Measurements from ENCODE around the gene PFKL. TPM values are rescaled to one million over a fixed set of nuclear protein-coding genes. Genes with fewer than 3 reads are reported as not detected.

The PFKL gene
- total RNA-seq, 1 donor from 2014 or later: 245 TPM

DNA sequence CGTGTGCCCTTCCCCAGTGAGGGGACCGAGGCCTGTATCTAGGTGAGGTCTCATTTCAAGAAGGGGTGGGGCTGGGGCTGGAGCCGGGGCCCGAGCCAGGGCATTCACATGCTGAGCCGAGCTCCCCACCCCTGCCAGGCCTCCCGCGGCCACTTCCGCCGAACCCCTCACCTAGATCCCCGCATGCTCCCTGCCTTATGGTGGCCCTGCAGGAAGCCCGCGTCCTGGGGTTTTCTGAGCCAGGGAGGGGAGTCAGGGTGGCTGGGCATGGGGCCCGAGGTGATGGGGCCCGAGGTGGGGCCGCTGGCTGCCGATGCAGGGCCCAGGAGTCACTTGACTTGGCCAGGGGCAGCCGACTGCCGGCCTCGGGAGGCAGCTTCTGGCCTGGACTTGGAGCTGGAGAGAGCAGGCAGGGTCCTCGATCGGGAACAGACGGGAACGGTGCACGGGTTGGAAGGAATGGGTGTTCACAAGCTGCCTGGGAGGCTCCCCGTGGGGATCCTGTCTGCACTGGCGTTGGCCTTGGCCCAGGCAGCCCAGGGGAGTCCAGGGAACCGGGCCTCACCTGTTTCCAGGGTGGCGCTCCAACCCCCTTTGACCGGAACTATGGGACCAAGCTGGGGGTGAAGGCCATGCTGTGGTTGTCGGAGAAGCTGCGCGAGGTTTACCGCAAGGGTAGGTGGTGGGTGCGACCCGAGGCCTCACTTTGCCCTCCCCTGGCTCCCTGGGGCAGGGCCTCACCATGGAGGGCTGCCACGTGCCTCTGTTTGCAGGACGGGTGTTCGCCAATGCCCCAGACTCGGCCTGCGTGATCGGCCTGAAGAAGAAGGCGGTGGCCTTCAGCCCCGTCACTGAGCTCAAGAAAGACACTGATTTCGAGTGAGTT, 25.8 kb downstream of the PFKL start:
- DNase-seq (ENCODE audit: extremely low read depth, low read depth, low spot score): no peak

- no peak for DNase-seq (ENCODE audit: extremely low read depth, low read depth, low spot score)
Observed at GRCh38 chr21:44326272-44326647, 26.4 kb downstream of the PFKL start.

DNA sequence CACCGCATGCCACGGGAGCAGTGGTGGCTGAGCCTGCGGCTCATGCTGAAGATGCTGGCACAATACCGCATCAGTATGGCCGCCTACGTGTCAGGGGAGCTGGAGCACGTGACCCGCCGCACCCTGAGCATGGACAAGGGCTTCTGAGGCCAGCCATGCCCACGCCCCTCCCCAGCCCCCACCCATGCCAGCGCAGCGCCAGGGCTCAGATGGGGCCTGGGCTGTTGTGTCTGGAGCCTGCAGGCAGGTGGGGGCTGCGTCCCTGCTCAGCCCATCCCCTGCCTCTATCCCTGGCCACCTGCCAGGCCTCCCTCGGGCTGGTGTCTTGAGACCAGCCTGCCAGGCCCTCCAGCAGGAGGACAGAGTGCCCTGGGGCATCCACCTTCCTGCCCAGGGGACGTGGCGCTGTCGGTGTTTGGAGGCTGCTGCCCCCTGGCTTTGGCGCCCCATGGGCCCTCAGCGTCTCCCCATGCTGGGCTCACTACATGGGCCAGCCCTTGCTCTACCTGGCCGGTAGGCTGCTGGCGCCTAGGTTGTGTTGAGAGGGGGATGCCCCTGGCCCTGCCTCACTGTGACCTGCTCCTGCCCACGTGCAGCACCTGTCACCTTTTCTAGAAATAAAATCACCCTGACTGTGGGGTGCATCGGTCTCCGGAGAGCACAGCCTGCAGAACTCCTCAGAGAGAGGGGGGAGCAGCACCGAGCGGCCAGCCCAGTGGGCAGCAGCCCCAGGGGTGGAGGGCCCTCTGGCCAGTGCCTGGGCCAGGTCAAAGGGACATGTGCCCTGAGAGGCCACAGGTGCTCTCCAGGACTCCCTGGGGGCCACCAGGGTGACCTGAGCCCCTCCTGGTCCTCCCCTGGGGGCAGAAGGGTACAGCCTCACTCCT, 27.1 kb downstream of the PFKL start:
- DNase-seq (ENCODE audit: extremely low read depth, low read depth, low spot score): no peak

- no peak for DNase-seq (ENCODE audit: extremely low read depth, low read depth, low spot score)
Observed at GRCh38 chr21:44327603-44327974, 27.7 kb downstream of the PFKL start.

GRCh38 chr21:44328242-44328895, 28.5 kb downstream of the PFKL start:
- DNase-seq (ENCODE audit: extremely low read depth, low read depth, low spot score): no peak

DNA sequence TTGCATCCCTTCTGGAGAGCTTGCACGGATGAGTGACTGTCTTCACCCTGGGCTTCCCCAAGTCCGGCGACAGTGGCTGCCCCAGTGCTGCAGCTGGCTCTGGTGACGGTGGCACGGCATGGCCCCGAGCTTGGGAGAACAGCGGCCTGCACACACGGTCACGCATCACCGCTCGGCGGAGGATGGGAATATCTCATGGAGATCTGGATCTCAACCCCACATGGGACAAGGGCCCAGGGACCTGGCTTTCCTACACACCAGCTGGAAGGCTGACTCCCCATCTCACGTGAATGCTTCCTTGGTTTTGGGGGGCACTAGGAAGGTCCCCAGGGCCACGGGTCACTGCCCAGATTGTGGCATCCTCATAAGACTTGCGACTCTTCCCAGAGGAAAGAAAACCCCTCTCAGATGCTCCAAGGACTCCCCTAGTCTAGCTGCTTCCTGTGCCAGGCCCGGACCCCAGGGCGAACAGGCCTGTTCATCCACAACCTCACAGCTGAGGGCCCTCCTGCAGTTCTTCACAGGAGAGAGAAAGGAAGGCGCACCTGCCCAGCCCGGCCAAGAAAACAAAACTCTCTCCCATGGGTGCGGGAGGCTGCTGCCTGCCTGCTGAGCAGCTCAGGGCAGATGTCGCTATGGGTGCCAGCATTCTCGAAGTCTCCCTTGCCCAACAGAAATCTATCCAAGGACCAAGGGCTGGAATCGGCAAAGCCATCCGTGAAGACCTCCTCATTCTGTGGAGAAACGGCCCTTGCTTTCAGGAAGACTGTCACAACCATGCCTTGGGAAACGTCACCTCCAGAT, 29.4 kb downstream of the PFKL start:
- DNase-seq (ENCODE audit: extremely low read depth, low read depth, low spot score): no peak

DNA sequence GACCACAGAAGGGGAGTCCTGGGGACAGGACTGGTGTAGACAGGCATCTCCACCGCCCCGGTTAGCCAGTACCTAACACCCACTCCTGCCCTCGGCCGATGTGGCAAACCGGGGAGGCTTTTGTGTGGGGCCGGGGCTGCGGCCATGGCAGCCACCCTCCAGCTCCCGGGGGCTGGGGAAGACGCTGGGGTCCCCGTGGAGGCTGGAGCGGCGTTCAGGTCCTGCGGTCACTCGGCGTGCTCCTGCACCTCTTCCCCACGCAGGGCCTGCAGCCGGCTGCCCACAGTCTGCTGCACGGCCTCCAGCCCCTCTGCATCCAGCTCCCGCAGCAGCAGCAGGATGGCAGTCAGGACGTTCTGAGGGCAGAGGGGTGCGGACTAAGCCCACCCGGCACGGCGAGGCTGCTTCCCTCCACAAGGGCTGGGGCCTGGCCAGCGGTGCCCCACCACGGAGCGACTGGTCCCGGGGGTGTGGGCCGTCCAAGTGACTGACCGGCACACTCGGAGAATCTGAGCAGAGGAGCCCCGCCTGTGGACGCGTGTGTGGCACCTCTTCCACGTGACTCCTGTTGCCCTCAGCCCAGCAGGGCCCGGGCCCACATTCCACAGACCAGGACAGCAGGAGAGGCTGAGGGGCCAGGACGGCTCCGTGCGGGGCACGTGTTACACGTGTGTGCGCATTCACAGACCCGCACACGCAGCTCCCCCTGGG, 30.3 kb downstream of the PFKL start:
- DNase-seq (ENCODE audit: extremely low read depth, low read depth, low spot score): no peak

- no peak for DNase-seq (ENCODE audit: extremely low read depth, low read depth, low spot score)
Observed at GRCh38 chr21:44330698-44331097, 30.8 kb downstream of the PFKL start.

DNA sequence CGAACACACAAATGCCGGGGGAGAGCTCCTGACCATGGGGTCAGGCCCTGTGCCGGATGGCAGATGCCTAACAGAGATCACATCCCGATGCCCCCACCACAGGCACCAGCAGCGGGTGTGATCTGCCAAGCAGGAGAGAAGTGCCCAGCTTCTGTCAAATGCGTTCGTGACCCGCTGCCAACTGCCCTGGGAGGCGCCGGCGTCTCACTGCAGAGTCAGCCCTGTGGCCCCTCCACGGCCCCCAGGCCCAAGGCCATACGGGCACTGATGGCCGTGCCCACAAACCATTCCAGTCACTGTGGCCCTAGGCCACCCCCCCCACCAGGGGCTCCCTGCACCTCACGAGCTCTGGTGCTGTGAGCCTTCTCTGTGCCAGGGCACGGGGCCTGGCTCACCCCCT, 31.4 kb downstream of the PFKL start:
- DNase-seq (ENCODE audit: extremely low read depth, low read depth, low spot score): no peak

DNA sequence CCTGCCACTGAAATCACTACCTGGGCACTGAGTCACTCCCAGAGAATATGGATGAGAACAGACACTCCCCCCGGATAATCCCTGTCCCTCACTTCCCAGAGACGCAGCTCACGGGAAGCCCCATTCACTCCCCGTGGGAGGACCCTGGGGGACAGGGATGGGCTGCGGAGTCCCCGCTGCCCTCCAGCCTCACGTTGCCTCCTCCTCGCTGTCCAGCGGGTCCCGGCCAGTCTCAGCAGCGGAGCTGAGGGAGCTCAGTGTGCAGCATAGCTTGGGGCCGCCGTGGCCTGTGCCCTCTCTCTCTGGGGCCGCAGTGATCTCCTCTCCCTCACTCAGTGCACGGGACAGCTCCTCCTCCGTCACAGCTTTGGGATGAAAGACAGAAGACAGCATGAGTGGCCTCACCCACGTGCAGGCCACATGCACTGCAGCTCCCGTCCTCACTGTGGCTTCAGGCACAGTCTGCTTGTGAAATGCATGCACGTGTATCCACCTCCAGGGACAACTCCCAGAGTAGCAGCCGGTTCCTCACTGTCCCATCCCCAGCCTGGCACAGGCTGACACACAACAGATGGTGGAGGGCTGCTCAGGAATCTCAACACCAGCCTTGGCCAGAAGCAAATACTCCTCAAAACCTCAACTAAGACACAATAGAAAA, 31.9 kb downstream of the PFKL start:
- no peak for DNase-seq (ENCODE audit: extremely low read depth, low read depth, low spot score)

GRCh38 chr21:44332383-44332782, 32.5 kb downstream of the PFKL start:
- no peak for DNase-seq (ENCODE audit: extremely low read depth, low read depth, low spot score)

- no peak for DNase-seq (ENCODE audit: extremely low read depth, low read depth, low spot score)
Observed at GRCh38 chr21:44332965-44333364, 33.1 kb downstream of the PFKL start.

- no peak for DNase-seq (ENCODE audit: extremely low read depth, low read depth, low spot score)
Observed at GRCh38 chr21:44333509-44334328, 33.9 kb downstream of the PFKL start.

- no peak for DNase-seq (ENCODE audit: extremely low read depth, low read depth, low spot score)
Observed at GRCh38 chr21:44334329-44335030, 34.6 kb downstream of the PFKL start.

DNA sequence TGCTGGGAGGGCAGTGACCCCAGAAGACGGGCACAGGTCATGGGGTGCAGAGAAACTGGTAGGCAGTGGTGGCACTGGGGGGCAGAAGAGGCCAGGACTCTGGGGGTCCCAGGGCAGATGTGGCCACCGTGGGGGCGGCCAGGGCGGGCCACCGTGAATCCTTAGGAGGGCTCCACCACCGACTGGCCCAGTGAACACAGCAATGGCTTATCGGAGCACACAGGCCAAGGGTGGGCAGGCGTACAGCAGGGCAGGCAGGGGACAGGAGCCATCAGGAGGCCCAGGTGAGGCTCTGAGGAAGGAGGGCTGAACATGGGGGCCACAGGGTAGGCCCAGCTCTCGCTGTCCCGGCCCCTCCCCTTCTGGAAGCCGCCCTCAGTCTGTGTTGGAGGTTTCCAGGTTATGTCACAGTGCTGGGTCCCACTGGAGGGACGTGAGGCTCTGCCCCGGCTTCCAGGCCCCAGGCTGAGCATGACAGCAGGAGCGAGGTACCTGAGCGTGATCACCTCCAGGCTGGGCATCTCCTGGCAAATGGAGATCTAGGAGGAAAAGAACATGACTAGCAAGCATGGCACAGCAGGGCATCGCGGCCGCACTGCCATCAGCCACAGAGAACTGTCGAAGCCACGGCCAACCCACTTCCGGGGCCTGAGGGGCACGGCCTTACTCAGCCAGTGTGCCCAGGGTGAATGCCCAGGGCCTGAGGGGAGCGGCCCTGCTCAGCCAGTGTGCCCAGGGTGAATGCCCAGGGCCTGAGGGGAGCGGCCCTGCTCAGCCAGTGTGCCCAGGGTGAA, 35.6 kb downstream of the PFKL start:
- no peak for DNase-seq (ENCODE audit: extremely low read depth, low read depth, low spot score)

GRCh38 chr21:44337449-44337848, 37.6 kb downstream of the PFKL start:
- DNase-seq (ENCODE audit: extremely low read depth, low read depth, low spot score): no peak
